Mesenchymal stem cell (in vitro differentiated cells and primary cell): ENCODE data around the gene PRR35.

ENCODE experiments used
- DNase-seq: peaks from one replicate; pipeline ENCODE4 v3.0.0-alpha.2; 2013
- H2AFZ ChIP-seq: one replicate; pipeline ENCODE4 v1.6.1; 2013; ENCODE audit warnings: low read depth, mild to moderate bottlenecking, control low read depth, inconsistent platforms, low read length, moderate library complexity
- H2AK5ac ChIP-seq: 2 replicates; pipeline ENCODE4 v1.6.1; 2013; ENCODE audit warnings: low read length, moderate library complexity, mild to moderate bottlenecking, inconsistent platforms; ENCODE audit not compliant: severe bottlenecking
- H2BK120ac ChIP-seq: one replicate; pipeline ENCODE4 v1.6.1; 2013; ENCODE audit warnings: low read depth, mild to moderate bottlenecking, inconsistent platforms, low read length, moderate library complexity
- H2BK12ac ChIP-seq, 2 experiments: one replicate each; pipeline ENCODE4 v1.6.1; 2013; ENCODE audit warnings: inconsistent platforms in 2 of 2, low read length in 2 of 2, mild to moderate bottlenecking in 2 of 2, moderate library complexity in 2 of 2, control low read depth in 1 of 2
- H2BK15ac ChIP-seq: one replicate; pipeline ENCODE4 v1.6.1; 2013; ENCODE audit warnings: mild to moderate bottlenecking, low read depth, inconsistent platforms; ENCODE audit not compliant: poor library complexity, severe bottlenecking
- H2BK5ac ChIP-seq: 2 replicates; pipeline ENCODE4 v1.6.1; 2013; ENCODE audit warnings: low read depth, mild to moderate bottlenecking, low read length, control low read depth, inconsistent platforms; ENCODE audit not compliant: poor library complexity, severe bottlenecking
- H3K14ac ChIP-seq, 2 experiments: one replicate each; pipeline ENCODE4 v1.6.1; 2013; ENCODE audit warnings: inconsistent platforms in 2 of 2, low read length in 2 of 2, control low read depth in 1 of 2, mild to moderate bottlenecking in 1 of 2, moderate library complexity in 1 of 2
- H3K18ac ChIP-seq, 2 experiments: one replicate each; pipeline ENCODE4 v1.6.1; 2013; ENCODE audit warnings: inconsistent platforms in 2 of 2, low read length in 2 of 2, control low read depth in 1 of 2, low read depth in 1 of 2, mild to moderate bottlenecking in 1 of 2
- H3K23ac ChIP-seq, 2 experiments: one replicate each; pipeline ENCODE4 v1.6.1; 2013; ENCODE audit warnings: inconsistent platforms in 2 of 2, low read length in 2 of 2, mild to moderate bottlenecking in 2 of 2, moderate library complexity in 2 of 2, control low read depth in 1 of 2
- H3K27ac ChIP-seq: 2 replicates; pipeline ENCODE4 v1.5.1; 2013; ENCODE audit warnings: mild to moderate bottlenecking, moderate library complexity, low read length, control low read depth, inconsistent platforms; ENCODE audit not compliant: poor library complexity, severe bottlenecking
- H3K27me3 ChIP-seq, 2 experiments: 2 replicates each; pipeline versions ENCODE4 v1.6.1 to v1.7.0; 2013; ENCODE audit warnings: low read length in 2 of 2, mild to moderate bottlenecking in 2 of 2, moderate library complexity in 2 of 2, control low read depth in 1 of 2, inconsistent platforms in 1 of 2; ENCODE audit not compliant: control insufficient read depth in 1 of 2, insufficient read depth in 1 of 2
- H3K36me3 ChIP-seq, 2 experiments: 2 replicates each; pipeline versions ENCODE4 v1.6.1 to v1.7.0; 2013; ENCODE audit warnings: low read length in 2 of 2, control low read depth in 1 of 2, inconsistent platforms in 1 of 2, low read depth in 1 of 2, mild to moderate bottlenecking in 1 of 2; ENCODE audit not compliant: insufficient read depth in 2 of 2, control insufficient read depth in 1 of 2
- H3K4ac ChIP-seq, 2 experiments: one replicate each; pipeline ENCODE4 v1.6.1; 2013; ENCODE audit warnings: inconsistent platforms in 2 of 2, low read length in 2 of 2, mild to moderate bottlenecking in 2 of 2, moderate library complexity in 2 of 2, control low read depth in 1 of 2, low read depth in 1 of 2
- H3K4me1 ChIP-seq: 2 replicates; pipeline ENCODE4 v1.6.1; 2013; ENCODE audit warnings: low read depth, low read length, control low read depth; ENCODE audit not compliant: control insufficient read depth, insufficient read depth
- H3K4me2 ChIP-seq: 2 replicates; pipeline ENCODE4 v1.6.1; 2013; ENCODE audit warnings: low read length, mild to moderate bottlenecking, inconsistent platforms; ENCODE audit not compliant: poor library complexity, severe bottlenecking
- H3K4me3 ChIP-seq, 2 experiments: 2 replicates each; pipeline versions ENCODE4 v1.5.1 to v1.7.0; 2013; ENCODE audit warnings: low read length in 2 of 2, mild to moderate bottlenecking in 2 of 2, control low read depth in 1 of 2, low read depth in 1 of 2; ENCODE audit not compliant: insufficient read depth in 1 of 2
- H3K79me1 ChIP-seq: replicated peaks from 2 replicates; pipeline ENCODE4 v1.6.1; 2013; ENCODE audit warnings: mild to moderate bottlenecking, control low read depth, low read length, inconsistent platforms; ENCODE audit not compliant: poor library complexity, severe bottlenecking
- H3K9ac ChIP-seq: 2 replicates; pipeline ENCODE4 v1.7.0; 2013; ENCODE audit warnings: mild to moderate bottlenecking, low read length, moderate library complexity
- H3K9me3 ChIP-seq: 2 replicates; pipeline ENCODE4 v1.7.0; 2013; ENCODE audit warnings: mild to moderate bottlenecking, low read length; ENCODE audit not compliant: control insufficient read depth
- H4K8ac ChIP-seq: one replicate; pipeline ENCODE4 v1.6.1; 2013; ENCODE audit warnings: inconsistent platforms, mild to moderate bottlenecking, low read length, moderate library complexity
- H4K91ac ChIP-seq: one replicate; pipeline ENCODE4 v1.6.1; 2013; ENCODE audit warnings: mild to moderate bottlenecking, low read length, inconsistent platforms
- WGBS: methylation state at CpG from one replicate; pipeline ENCODE4 v1.1.7; 2013; ENCODE audit warnings: mixed read lengths; 5-methylcytosine and 5-hydroxymethylcytosine counted together

The PRR35 gene

DNA sequence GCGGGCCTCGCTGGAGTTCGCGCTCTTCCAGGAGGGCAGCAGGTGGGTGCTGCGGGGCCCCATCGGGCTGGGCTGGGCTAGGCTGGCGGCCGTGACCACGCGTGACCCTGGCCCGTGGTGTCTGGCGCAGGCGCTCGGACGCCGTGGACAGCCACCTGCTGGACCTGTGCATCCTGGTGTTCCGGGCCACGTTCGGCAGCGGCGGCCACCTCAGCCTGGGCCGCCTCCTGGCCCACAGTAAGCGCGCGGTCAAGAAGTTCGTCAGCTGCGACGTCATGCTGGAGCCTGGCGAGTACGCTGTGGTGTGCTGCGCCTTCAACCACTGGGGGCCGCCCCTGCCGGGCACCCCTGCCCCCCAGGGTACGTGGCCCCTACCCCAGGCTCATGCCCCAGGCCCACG is 8.0 kb upstream of the PRR35 start:
- Histone ChIP-seq H3K23ac (no peak overlapping the region), H3K4me3 (no peak overlapping the region), H3K27ac (no peak overlapping the region), H4K8ac (no peak overlapping the region), H3K4me1 (peaks cover 15% of the 10 kb centered on the region), H3K18ac (no peak overlapping the region), H2BK5ac (no peak overlapping the region), H4K91ac (no peak overlapping the region), H3K27me3 (peaks cover 0 to under 1% of the 10 kb centered on the region in 2 experiments), H2BK12ac (no peak overlapping the region), H2BK15ac (no peak overlapping the region), H3K4me2 (no peak overlapping the region), H2BK120ac (no peak overlapping the region), H3K9me3 (no peaks in the 10 kb centered on the region), H3K36me3 (peaks cover 30 to 82% of the 10 kb centered on the region in 2 experiments), H2AK5ac (no peak overlapping the region), H3K9ac (no peak overlapping the region), H3K79me1 (peaks cover 34% of the 10 kb centered on the region), H3K4ac (no peak overlapping the region), H2AFZ (no peak overlapping the region), H3K14ac (no peak overlapping the region)
- no peak for DNase-seq
- WGBS, result 96% methylated on average over 33 of the region's 35 CpGs

DNA sequence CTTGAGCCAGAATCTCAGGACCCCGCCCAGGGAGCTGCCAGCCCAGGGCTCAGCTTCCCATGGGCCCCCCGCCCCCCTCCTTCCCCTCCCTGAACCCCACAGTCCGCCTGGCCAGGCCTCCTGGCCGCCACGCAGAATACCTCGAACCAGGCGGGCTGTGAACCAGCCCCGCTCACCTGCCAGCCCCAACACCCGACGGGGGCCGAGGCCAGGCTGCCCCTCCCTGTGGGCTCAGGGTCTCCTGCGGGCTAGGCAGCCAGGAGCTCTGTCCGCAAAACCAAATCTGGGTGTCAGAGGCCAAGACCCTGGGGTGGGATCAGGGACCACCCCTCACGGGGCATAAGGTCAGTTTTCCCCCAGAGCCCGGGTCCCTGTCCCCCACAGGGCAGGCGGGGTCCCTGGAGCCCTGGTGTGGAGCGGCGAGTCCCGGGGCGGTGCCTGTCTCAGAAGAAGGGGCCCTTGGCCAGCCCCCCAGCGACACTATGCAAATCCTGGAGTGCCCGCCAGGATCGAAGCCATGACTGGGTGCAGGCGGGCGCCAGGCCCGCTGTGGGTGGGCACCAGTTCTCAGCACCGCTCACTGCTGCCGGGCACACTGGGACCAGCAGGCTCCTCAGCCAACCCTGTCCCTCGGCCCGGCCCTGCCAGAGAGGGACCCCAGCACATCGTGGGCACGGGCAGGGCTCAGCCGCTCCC is 6.4 kb upstream of the PRR35 start:
- Histone ChIP-seq H2AK5ac (no peak overlapping the region), H3K14ac (no peak overlapping the region), H2BK120ac (no peak overlapping the region), H4K8ac (no peak overlapping the region), H3K36me3 (peaks cover 24 to 69% of the 10 kb centered on the region in 2 experiments), H3K9me3 (no peaks in the 10 kb centered on the region), H3K4me2 (no peak overlapping the region), H3K18ac (no peak overlapping the region), H3K4me3 (no peak overlapping the region), H3K23ac (no peak overlapping the region), H4K91ac (no peak overlapping the region), H2BK5ac (no peak overlapping the region), H2AFZ (no peak overlapping the region), H3K9ac (peak overlapping the region; percentile 29), H3K27me3 (peaks cover 12% of the 10 kb centered on the region in 2 experiments), H3K27ac (no peak overlapping the region), H3K4ac (no peak overlapping the region), H2BK12ac (no peak overlapping the region), H2BK15ac (no peak overlapping the region), H3K79me1 (peaks cover 20% of the 10 kb centered on the region), H3K4me1 (peaks cover 20% of the 10 kb centered on the region)
- 96% methylated on average over 33 of the region's 33 CpGs for WGBS
- no peak for DNase-seq

DNA sequence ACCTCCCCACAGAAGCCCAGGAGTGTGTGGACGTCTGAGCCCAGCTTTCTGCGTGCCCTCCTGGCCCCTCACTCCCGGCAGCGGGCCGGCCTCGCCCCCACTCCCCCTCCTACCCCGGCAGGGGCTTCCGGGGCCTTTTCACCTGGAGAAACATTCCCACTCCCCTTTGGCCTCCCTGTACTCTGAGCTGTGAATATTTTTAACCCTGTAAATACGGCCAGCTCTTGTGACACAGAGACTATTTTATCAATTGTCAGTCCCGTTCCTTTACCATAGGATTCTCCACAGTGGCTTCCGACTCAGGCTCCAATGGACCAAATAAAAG is 5.9 kb upstream of the PRR35 start:
- no peak overlapping the region for H4K91ac ChIP-seq
- H3K4me2 ChIP-seq, result no peak overlapping the region
- no peak overlapping the region for H2BK5ac ChIP-seq
- peaks cover 24% of the 10 kb centered on the region for H3K4me1 ChIP-seq
- peak overlapping the region; percentile 29 for H3K9ac ChIP-seq
- H3K14ac ChIP-seq, result no peak overlapping the region
- no peak overlapping the region for H3K4ac ChIP-seq
- peaks cover 22 to 64% of the 10 kb centered on the region in 2 experiments for H3K36me3 ChIP-seq
- no peak overlapping the region for H2AK5ac ChIP-seq
- no peak overlapping the region for H2AFZ ChIP-seq
- peaks cover 17% of the 10 kb centered on the region in 2 experiments for H3K27me3 ChIP-seq
- H2BK120ac ChIP-seq, result no peak overlapping the region
- no peak overlapping the region for H2BK15ac ChIP-seq
- H2BK12ac ChIP-seq, result no peak overlapping the region
- 83% methylated on average over 11 of the region's 11 CpGs for WGBS
- H4K8ac ChIP-seq, result no peak overlapping the region
- no peaks in the 10 kb centered on the region for H3K9me3 ChIP-seq
- H3K27ac ChIP-seq, result no peak overlapping the region
- no peak for DNase-seq
- H3K23ac ChIP-seq, result no peak overlapping the region
- no peak overlapping the region for H3K4me3 ChIP-seq
- no peak overlapping the region for H3K18ac ChIP-seq
- H3K79me1 ChIP-seq, result peaks cover 19% of the 10 kb centered on the region

DNA sequence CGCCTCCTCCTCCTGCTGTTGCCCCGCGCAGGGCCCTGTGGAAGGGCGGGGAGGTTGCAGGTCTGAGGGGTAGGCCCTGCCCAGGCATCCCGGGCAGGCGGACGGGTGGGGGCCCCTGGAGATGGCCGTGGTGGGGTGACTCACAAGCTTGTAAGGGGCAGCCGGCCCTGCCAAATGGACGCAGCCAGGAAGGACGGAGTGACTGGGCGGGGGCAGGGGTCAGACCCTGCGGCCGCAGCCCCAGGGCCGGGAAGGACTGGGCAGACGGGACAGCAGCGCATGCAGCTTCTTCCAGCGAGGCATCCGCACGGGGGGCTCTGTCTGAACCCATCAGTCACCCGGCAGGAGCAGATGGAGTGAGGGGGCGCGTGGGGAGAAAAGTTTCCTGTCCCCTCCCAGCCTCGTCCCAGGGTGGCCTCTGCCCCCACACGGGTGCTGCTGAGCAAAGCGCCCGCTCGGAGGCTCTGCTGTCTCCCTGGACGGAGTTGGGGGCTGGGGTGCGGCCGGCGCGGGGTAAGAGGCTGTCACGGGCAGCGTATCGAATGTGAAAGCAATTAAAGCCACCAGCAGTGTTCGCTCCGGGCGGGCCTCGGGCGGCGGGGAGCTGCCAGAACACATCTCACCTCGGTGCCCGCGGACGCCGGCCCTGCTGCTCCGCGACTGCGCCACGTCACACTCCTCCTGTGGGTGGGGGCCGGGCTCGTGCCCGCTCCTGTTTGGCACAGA is 5.4 kb upstream of the PRR35 start:
- H3K14ac ChIP-seq, result no peak overlapping the region
- no peak overlapping the region for H3K23ac ChIP-seq
- DNase-seq, result peak; percentile 48
- H3K18ac ChIP-seq, result no peak overlapping the region
- peak overlapping the region in 1 of 2 experiments; percentile 61 for H3K4me3 ChIP-seq
- H2BK15ac ChIP-seq, result no peak overlapping the region
- no peak overlapping the region for H2AFZ ChIP-seq
- no peak overlapping the region for H3K27ac ChIP-seq
- peak overlapping the region; percentile 80 for H3K9ac ChIP-seq
- no peak overlapping the region for H2BK12ac ChIP-seq
- WGBS, result 80% methylated on average over 54 of the region's 54 CpGs
- peaks cover 19 to 59% of the 10 kb centered on the region in 2 experiments for H3K36me3 ChIP-seq
- no peak overlapping the region for H3K4me2 ChIP-seq
- no peak overlapping the region for H2AK5ac ChIP-seq
- no peak overlapping the region for H2BK5ac ChIP-seq
- H3K79me1 ChIP-seq, result peaks cover 15% of the 10 kb centered on the region
- H4K8ac ChIP-seq, result no peak overlapping the region
- peak overlapping the region; percentile 1 for H4K91ac ChIP-seq
- H2BK120ac ChIP-seq, result no peak overlapping the region
- peaks cover 29% of the 10 kb centered on the region for H3K4me1 ChIP-seq
- H3K9me3 ChIP-seq, result no peaks in the 10 kb centered on the region
- H3K27me3 ChIP-seq, result peaks cover 21 to 23% of the 10 kb centered on the region in 2 experiments
- H3K4ac ChIP-seq, result no peak overlapping the region
